ENCODE results near the gene CYP1B1.

- TF ChIP-seq EZH2 (IDR thresholded peaks at IDR 0.05): no peak
- TF ChIP-seq, protein P1, sequence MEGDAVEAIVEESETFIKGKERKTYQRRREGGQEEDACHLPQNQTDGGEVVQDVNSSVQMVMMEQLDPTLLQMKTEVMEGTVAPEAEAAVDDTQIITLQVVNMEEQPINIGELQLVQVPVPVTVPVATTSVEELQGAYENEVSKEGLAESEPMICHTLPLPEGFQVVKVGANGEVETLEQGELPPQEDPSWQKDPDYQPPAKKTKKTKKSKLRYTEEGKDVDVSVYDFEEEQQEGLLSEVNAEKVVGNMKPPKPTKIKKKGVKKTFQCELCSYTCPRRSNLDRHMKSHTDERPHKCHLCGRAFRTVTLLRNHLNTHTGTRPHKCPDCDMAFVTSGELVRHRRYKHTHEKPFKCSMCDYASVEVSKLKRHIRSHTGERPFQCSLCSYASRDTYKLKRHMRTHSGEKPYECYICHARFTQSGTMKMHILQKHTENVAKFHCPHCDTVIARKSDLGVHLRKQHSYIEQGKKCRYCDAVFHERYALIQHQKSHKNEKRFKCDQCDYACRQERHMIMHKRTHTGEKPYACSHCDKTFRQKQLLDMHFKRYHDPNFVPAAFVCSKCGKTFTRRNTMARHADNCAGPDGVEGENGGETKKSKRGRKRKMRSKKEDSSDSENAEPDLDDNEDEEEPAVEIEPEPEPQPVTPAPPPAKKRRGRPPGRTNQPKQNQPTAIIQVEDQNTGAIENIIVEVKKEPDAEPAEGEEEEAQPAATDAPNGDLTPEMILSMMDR (IDR thresholded peaks at IDR 0.05): no peak
Observed at GRCh38 chr2:38109732-38110181, 33.8 kb upstream of the CYP1B1 start.

Data from neural progenitor cell (in vitro differentiated cells).